ENCODE results near the gene ALKBH5. TPM values are rescaled to one million over a fixed set of nuclear protein-coding genes. Genes with fewer than 3 reads are reported as not detected.

Gene ALKBH5
- total RNA-seq, 1 donor from 2014 or later = 92.6 TPM

- H3K27me3 Mint-ChIP-seq (ENCODE audit: low read depth, unreplicated experiment) = peaks cover 19% of the 10 kb centered on the region
- Histone ChIP-seq H3K9ac (ENCODE audit: low read length) (no peak overlapping the region), H3K27me3 (ENCODE audit: insufficient read depth, low read length) (no peaks in the 10 kb centered on the region), H3K4me3 (ENCODE audit: insufficient read depth, low read depth, low read length) (no peak overlapping the region), H3K79me2 (ENCODE audit: insufficient read depth, low read length) (no peaks in the 10 kb centered on the region), H3K4me1 (ENCODE audit: insufficient read depth, low read length) (no peaks in the 10 kb centered on the region), H4K20me1 (ENCODE audit: insufficient read depth, low read length) (no peaks in the 10 kb centered on the region), H3K9me3 (ENCODE audit: insufficient read depth, low read depth, low read length) (no peaks in the 10 kb centered on the region), H2AFZ (ENCODE audit: low read depth, low read length) (no peak overlapping the region), H3K4me2 (ENCODE audit: low read length) (no peak overlapping the region), H3K27ac (ENCODE audit: low read depth, low read length) (no peak overlapping the region), H3K36me3 (ENCODE audit: insufficient read depth, low read length) (no peaks in the 10 kb centered on the region)
- no peak for DNase-seq (ENCODE audit: low read depth)
- H3K9me3 Mint-ChIP-seq (ENCODE audit: unreplicated experiment) = no peaks in the 10 kb centered on the region
- H3K36me3 Mint-ChIP-seq (ENCODE audit: low read depth, unreplicated experiment) = peaks cover 5% of the 10 kb centered on the region
- no peak for TF ChIP-seq EZH2 (IDR thresholded peaks at IDR 0.05; ENCODE audit: insufficient read depth, low read length)
- TF ChIP-seq, protein P1, sequence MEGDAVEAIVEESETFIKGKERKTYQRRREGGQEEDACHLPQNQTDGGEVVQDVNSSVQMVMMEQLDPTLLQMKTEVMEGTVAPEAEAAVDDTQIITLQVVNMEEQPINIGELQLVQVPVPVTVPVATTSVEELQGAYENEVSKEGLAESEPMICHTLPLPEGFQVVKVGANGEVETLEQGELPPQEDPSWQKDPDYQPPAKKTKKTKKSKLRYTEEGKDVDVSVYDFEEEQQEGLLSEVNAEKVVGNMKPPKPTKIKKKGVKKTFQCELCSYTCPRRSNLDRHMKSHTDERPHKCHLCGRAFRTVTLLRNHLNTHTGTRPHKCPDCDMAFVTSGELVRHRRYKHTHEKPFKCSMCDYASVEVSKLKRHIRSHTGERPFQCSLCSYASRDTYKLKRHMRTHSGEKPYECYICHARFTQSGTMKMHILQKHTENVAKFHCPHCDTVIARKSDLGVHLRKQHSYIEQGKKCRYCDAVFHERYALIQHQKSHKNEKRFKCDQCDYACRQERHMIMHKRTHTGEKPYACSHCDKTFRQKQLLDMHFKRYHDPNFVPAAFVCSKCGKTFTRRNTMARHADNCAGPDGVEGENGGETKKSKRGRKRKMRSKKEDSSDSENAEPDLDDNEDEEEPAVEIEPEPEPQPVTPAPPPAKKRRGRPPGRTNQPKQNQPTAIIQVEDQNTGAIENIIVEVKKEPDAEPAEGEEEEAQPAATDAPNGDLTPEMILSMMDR (IDR thresholded peaks at IDR 0.05; ENCODE audit: insufficient read depth, low read depth, low read length) = no peak
- no peaks in the 10 kb centered on the region for H3K4me1 Mint-ChIP-seq (ENCODE audit: low read depth, unreplicated experiment)
- H3K4me3 Mint-ChIP-seq (ENCODE audit: unreplicated experiment) = no peak overlapping the region
- H3K27ac Mint-ChIP-seq (ENCODE audit: unreplicated experiment) = no peak overlapping the region
- FAIRE-seq = no peak
Observed at GRCh38 chr17:18138065-18138749, 45.4 kb upstream of the ALKBH5 start.

DNA sequence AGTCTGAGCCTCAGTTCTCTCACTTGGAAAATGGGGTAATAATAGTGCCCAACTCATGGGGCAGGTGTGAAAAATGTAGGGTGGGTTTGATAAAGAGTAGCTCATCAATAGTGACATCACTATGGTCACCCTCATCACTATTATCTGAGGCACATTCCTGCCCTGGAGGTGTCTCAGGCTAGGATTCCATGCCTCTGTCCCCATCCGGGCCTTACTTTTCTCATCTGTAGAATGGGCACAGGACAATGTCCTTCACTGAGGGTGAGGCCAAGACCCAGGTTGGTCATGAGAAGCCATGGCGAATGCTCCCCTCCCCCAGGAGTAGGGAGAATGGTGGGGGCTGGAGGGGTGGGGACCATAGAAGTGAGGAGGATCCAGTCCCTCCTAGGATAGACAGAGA, 44.5 kb upstream of the ALKBH5 start:
- DNase-seq (ENCODE audit: low read depth) (no peak), FAIRE-seq (no peak)
- Histone ChIP-seq H3K9me3 (ENCODE audit: insufficient read depth, low read depth, low read length) (no peaks in the 10 kb centered on the region), H2AFZ (ENCODE audit: low read depth, low read length) (no peak overlapping the region), H3K9ac (ENCODE audit: low read length) (no peak overlapping the region), H3K27ac (ENCODE audit: low read depth, low read length) (no peak overlapping the region), H3K4me1 (ENCODE audit: insufficient read depth, low read length) (no peaks in the 10 kb centered on the region), H4K20me1 (ENCODE audit: insufficient read depth, low read length) (no peaks in the 10 kb centered on the region), H3K27me3 (ENCODE audit: insufficient read depth, low read length) (no peaks in the 10 kb centered on the region), H3K4me2 (ENCODE audit: low read length) (no peak overlapping the region), H3K36me3 (ENCODE audit: insufficient read depth, low read length) (no peaks in the 10 kb centered on the region), H3K4me3 (ENCODE audit: insufficient read depth, low read depth, low read length) (no peak overlapping the region), H3K79me2 (ENCODE audit: insufficient read depth, low read length) (no peaks in the 10 kb centered on the region)
- Mint-ChIP-seq H3K27me3 (ENCODE audit: low read depth, unreplicated experiment) (peaks cover 20% of the 10 kb centered on the region), H3K27ac (ENCODE audit: unreplicated experiment) (no peak overlapping the region), H3K4me3 (ENCODE audit: unreplicated experiment) (no peak overlapping the region), H3K36me3 (ENCODE audit: low read depth, unreplicated experiment) (peaks cover 5% of the 10 kb centered on the region), H3K9me3 (ENCODE audit: unreplicated experiment) (no peaks in the 10 kb centered on the region), H3K4me1 (ENCODE audit: low read depth, unreplicated experiment) (no peaks in the 10 kb centered on the region)
- TF ChIP-seq EZH2 (IDR thresholded peaks at IDR 0.05; ENCODE audit: insufficient read depth, low read length) = no peak
- TF ChIP-seq, protein P1 (IDR thresholded peaks at IDR 0.05; ENCODE audit: insufficient read depth, low read depth, low read length) = no peak

DNA sequence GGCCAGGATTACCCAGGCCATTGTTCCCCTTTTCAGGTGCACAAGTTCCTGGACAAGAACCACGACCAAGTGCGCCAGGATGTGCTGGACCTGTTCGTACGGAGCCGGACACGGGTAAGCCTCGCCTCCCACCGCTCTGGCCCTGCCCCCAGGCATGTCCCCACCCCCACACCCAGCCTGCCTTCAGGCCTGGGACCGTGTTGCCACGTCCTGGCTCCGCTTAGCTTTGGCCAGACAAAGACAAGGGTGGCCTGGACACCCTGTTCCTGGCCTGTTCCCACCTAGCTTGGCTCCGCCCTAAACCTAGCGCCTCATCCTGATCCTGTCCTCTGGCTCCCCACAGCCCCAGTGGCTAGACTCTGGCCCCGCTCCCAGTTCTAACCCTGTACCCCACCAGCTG, 44.1 kb upstream of the ALKBH5 start:
- TF ChIP-seq, protein P1 (IDR thresholded peaks at IDR 0.05; ENCODE audit: insufficient read depth, low read depth, low read length) = no peak
- Histone ChIP-seq H3K79me2 (ENCODE audit: insufficient read depth, low read length) (no peaks in the 10 kb centered on the region), H3K4me1 (ENCODE audit: insufficient read depth, low read length) (no peaks in the 10 kb centered on the region), H3K4me2 (ENCODE audit: low read length) (no peak overlapping the region), H2AFZ (ENCODE audit: low read depth, low read length) (no peak overlapping the region), H3K36me3 (ENCODE audit: insufficient read depth, low read length) (no peaks in the 10 kb centered on the region), H4K20me1 (ENCODE audit: insufficient read depth, low read length) (no peaks in the 10 kb centered on the region), H3K4me3 (ENCODE audit: insufficient read depth, low read depth, low read length) (no peak overlapping the region), H3K27ac (ENCODE audit: low read depth, low read length) (no peak overlapping the region), H3K9me3 (ENCODE audit: insufficient read depth, low read depth, low read length) (no peaks in the 10 kb centered on the region), H3K9ac (ENCODE audit: low read length) (no peak overlapping the region), H3K27me3 (ENCODE audit: insufficient read depth, low read length) (no peaks in the 10 kb centered on the region)
- Mint-ChIP-seq H3K27ac (ENCODE audit: unreplicated experiment) (no peak overlapping the region), H3K36me3 (ENCODE audit: low read depth, unreplicated experiment) (peaks cover 5% of the 10 kb centered on the region), H3K27me3 (ENCODE audit: low read depth, unreplicated experiment) (peaks cover 20% of the 10 kb centered on the region), H3K4me1 (ENCODE audit: low read depth, unreplicated experiment) (no peaks in the 10 kb centered on the region), H3K9me3 (ENCODE audit: unreplicated experiment) (no peaks in the 10 kb centered on the region), H3K4me3 (ENCODE audit: unreplicated experiment) (no peak overlapping the region)
- FAIRE-seq = no peak
- DNase-seq (ENCODE audit: low read depth) = no peak
